HTERT RPE-1 (cell line): Measurements from ENCODE around the gene MGAT3.
"Not testable (repeated sequence)": the region's sequence is repeated elsewhere in the genome, so short reads cannot be mapped to it uniquely, and the experiment has no call there.

ENCODE experiments used
- in situ Hi-C: fragments of 300-500 bp; cut with MboI; formaldehyde crosslinking; loops from 4 replicates; pipeline ENCODE4 v1.14.3; 2020; ENCODE audit warnings: low sequenced_read_pairs

MGAT3 gene

DNA sequence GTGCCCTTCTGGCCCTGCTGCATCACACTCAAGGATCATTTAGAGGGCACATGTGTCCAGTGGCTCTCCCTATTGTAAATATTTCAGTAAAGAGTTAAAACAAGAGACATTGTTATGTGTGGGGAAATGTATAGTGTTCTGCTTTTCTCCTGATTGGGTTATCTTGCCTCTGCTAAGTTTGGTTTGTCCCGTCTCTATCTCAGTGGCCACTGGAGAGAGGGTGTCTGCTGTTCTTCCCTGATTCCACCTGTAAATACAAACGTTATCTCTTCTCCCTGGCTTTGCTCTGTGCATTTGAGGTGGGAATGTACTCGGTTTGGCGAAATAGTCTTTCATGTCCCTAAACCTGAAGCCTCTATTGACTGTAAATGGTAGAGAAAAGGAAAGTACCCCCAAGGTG is 51.6 kb downstream of the MGAT3 start:
- in situ Hi-C loops = no loop called here

DNA sequence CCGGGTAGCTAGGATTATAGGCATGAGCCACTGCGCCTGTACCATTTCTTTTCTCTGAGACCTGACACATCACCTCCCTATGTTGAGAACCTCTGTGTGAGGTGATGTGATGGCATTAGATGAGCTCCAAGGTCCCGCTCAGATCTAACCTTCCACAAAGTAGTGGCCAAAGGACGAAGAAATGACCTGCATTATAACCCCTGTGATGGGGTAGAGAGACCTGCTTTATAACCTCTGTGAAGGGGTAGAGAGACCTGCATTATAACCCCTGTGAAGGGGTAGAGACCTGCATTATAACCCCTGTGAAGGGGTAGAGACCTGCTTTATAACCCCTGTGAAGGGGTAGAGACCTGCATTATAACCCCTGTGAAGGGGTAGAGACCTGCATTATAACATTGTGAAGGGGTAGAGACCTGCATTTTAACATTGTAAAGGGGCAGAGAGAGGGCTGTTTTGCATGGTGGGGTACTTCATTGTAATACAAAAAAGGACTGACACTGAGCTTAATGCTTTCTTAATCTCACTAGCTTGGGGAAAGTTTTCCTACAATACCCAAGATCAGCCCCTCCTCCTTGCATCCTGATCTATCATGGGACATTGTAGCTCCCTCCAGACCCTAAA is 53.8 kb downstream of the MGAT3 start:
- in situ Hi-C loops = no loop called here

DNA sequence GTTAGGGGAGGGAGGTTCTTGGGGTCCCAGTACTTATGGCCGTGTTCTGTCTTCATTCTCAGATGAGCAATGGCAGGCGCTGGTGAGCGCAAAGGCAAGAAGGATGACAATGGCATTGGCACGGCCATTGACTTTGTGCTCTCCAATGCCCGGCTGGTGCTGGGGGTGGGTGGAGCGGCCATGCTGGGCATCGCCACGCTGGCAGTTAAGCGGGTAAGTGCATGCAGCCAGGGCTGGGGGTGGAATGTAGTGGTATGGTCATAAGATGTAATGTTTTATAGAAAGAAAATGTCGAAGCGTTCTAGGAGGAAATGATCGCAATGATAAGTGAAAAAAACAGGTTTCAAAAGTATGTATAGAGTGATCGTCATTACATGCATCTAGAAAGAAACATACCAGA is 54.4 kb downstream of the MGAT3 start:
- in situ Hi-C loops = no loop called here

DNA sequence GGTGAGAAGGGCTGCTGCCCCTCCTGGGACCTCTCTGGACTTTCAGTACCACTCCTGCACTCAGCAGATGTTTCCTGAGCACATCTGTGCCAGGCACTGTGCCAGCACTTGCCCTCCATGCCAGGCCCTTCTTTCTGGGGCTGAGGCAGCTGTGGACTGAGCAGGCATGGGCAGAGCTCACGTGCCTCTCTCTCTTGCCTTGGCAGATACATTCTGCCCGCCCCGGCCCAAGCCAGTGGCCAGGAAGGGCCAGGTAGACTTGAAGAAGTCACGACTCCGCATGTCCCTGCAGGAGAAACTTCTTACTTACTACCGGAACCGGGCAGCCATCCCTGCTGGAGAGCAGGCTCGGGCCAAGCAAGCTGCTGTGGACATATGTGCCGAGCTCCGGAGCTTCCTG is 55.2 kb downstream of the MGAT3 start:
- in situ Hi-C loops = no loop called here

- in situ Hi-C loops = no loop called here
Measured at GRCh38 chr22:39513791-39514190, 57.0 kb downstream of the MGAT3 start.

DNA sequence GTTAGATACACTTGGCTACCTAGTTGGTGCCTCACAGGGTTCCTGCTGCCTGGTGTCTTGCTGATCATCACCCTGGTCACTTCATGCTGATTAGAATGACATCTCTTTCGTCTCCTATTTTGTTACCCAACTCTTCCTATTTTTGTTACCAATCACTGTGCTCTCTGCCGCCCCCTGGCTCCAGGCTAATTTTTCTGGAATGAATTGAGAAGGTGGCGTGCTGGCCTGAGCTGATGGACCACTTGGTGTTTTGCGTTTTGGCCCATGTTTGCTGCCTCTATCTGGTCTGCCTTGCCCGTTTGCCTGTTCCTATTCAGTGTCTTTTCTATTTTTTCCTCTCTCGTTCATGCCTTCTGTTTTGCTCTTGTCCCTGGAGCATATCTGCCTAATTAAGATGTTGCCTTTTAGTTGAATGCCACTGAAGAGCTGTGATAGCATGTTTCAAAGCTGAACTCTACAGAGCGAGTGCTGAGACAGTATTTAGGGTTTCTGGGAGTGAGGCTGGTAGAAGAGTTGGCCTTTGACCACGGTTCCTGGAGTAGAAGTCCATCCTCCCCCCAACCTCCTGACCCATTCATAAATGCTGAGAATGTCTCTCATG is 57.7 kb downstream of the MGAT3 start:
- in situ Hi-C loops = no loop called here

GRCh38 chr22:39515266-39516050 is 58.6 kb downstream of the MGAT3 start:
- in situ Hi-C loops = no loop called here

- in situ Hi-C loops = no loop called here
Measured at GRCh38 chr22:39517470-39517869, 60.7 kb downstream of the MGAT3 start.

DNA sequence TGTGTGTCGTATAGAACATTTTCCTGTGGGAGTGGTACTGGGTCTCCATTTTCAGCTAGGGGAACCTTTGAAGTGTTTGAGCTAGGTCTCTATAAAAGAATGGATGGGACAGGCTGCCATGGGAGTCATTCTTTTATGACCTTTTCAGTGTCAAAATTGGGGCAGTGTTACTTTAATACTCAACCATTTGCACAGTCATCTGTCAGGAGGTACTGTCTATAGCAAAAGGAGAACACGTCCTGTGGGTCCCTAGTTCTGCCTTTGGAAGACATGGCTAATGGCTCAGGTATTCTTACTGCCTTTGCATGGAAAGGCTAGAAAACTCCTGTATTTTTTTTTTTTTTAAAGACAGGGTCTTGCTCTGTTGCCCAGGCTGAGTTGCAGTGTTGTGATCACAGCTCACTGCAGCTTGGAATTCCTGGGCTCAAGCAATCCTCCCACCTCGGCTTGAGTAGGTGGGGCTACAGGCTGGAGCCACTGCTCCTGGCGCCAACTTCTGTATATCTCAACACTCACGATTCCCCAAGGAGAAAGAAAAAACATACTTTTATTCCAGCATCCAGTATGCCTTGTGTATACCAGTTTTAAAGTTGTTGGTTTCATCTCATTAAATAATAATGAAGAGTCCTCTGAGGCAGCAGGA is 61.5 kb downstream of the MGAT3 start:
- in situ Hi-C loops = no loop called here

DNA sequence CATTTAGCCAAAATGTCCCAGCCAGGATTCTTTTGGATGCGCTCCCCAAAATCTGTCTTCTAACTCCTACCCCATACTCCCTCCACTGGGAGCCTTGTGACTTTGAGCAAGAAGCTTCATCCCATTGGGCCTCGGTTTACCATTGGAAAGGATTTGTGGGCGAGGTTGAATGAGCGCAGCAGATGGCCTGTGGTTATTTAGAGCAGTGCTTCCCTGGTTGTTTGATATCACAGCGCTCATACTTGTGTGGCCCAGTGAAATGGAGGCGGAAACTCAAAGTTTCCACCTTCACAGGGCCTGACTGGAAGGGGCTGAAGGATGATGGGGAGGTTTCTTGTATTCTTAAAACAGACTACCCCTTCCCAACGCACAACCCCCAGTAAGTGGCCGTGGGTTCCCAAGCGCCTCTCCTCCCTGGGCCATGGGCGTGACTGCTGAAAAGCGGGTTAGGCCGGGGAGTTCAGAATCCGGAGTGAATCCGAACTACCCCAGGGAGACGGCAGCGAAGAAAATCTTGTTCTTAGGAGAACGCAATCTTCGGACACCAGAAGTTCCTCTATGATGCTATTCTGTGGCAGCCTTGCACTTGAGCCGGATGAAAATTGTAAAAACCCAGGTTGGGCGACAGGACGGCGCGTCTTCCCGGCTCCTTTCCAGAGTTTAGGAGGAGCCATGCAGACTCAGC is 62.3 kb downstream of the MGAT3 start:
- in situ Hi-C loops = no loop called here

DNA sequence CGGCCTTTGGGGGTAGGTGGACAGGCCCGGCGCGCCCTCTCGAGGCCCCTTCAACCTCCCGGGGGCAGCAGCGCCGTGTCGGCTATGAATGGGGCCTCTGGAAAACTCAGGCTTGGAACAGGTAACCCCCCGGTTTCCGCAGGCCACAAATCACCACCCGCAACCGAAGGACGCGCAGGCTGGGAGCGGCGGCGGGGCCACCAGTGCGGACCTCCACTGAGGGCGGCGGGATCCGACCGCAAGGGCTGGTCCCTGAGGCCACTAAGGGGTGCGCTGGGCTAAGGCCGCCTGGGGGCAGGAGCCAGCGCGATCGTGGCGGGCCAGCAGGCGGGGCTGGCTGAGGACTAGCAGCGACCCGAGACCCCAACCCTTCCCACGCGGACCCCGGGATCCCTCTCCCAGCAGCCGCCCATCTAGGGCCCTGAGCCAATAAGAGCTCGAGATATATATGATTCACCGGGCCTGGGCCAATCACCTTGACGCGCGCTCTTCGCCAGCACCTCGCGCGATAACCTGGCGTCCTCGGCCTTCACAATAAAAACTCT is 62.9 kb downstream of the MGAT3 start:
- in situ Hi-C loops = no loop called here

DNA sequence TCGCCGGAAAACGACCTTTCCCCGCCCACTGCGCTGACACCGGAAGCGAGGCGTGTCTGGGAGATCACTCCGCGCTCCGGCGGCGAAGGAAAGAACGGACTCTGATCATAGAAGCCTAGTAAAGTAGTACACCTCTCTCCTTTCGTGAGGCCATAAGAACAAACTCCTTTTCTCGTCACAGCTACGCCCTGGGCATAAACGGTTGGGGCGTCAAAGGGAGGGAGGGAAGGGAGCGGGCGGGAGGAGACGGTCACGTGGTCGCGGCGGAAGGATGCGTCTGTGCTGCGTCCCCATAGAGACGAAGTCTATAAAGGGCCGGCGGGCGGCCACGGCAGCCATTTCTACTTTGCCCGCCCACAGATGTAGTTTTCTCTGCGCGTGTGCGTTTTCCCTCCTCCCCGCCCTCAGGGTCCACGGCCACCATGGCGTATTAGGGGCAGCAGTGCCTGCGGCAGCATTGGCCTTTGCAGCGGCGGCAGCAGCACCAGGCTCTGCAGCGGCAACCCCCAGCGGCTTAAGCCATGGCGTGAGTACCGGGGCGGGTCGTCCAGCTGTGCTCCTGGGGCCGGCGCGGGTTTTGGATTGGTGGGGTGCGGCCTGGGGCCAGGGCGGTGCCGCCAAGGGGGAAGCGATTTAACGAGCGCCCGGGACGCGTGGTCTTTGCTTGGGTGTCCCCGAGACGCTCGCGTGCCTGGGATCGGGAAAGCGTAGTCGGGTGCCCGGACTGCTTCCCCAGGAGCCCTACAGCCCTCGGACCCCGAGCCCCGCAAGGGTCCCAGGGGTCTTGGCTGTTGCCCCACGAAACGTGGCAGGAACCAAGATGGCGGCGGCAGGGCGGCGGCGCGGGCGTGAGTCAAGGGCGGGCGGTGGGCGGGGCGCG is 63.7 kb downstream of the MGAT3 start, which contains the start of gene ATF4:
ATF4 (plus strand) TSS at position 337 of the 880 bp plus-strand sequence. CDS start 884 bp downstream, outside the sequence.
- in situ Hi-C loops = no loop called here

DNA sequence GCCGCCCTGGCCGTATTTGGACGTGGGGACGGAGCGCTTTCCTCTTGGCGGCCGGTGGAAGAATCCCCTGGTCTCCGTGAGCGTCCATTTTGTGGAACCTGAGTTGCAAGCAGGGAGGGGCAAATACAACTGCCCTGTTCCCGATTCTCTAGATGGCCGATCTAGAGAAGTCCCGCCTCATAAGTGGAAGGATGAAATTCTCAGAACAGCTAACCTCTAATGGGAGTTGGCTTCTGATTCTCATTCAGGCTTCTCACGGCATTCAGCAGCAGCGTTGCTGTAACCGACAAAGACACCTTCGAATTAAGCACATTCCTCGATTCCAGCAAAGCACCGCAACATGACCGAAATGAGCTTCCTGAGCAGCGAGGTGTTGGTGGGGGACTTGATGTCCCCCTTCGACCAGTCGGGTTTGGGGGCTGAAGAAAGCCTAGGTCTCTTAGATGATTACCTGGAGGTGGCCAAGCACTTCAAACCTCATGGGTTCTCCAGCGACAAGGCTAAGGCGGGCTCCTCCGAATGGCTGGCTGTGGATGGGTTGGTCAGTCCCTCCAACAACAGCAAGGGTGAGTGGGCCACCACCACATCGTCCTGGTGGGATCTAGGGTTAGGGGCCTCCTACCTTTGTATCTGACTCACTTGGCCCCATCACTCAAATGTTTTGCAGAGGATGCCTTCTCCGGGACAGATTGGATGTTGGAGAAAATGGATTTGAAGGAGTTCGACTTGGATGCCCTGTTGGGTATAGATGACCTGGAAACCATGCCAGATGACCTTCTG is 64.5 kb downstream of the MGAT3 start:
- in situ Hi-C loops = not testable (repeated sequence)

DNA sequence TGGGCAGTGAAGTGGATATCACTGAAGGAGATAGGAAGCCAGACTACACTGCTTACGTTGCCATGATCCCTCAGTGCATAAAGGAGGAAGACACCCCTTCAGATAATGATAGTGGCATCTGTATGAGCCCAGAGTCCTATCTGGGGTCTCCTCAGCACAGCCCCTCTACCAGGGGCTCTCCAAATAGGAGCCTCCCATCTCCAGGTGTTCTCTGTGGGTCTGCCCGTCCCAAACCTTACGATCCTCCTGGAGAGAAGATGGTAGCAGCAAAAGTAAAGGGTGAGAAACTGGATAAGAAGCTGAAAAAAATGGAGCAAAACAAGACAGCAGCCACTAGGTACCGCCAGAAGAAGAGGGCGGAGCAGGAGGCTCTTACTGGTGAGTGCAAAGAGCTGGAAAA is 65.3 kb downstream of the MGAT3 start:
- in situ Hi-C loops = not testable (repeated sequence)

DNA sequence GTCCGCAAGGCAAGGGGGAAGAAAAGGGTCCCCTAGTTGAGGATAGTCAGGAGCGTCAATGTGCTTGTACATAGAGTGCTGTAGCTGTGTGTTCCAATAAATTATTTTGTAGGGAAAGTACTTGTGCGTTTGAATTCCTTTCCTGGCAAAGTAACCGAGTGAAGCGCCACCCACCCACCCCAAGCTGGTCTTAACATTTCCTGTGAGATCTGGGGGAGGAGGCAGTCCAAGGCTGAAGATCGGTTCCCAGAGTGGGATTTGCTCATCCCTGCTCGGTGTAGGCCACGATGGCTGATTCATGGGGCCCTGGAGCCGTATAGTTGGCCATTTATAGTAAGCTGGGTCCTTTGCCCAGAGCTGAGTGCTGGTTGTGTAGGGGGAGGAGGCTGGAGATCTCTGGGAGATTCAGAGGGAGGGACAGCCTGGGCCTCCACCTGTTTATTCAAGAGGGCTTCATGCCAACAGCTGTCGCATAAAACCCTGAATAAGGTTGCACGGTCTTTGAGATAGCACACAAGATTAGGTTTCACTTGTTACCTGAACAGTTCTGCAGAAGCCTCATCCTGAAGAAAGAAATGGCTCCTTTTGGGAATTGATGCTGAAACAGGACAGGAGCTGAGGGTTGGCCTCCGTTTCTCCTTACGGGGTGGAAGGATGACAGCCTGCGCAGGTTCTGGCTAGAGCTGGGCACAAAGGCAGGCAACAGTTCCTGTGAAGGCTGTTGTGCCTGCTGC is 65.9 kb downstream of the MGAT3 start:
- in situ Hi-C loops = no loop called here

- in situ Hi-C loops = no loop called here
Measured at GRCh38 chr22:39524089-39524752, 67.4 kb downstream of the MGAT3 start.

GRCh38 chr22:39524753-39525657 is 68.2 kb downstream of the MGAT3 start:
- in situ Hi-C loops = no loop called here
